WTC11 (cell line): Measurements from ENCODE around the gene HLA-DPB1.

Experiments
- TF ChIP-seq, protein P1 (sequence below): sonication (generic); formaldehyde crosslinking; IDR thresholded peaks from 2 replicates; pipeline ENCODE4 v1.8.1; 2022; ENCODE audit warnings: mild to moderate bottlenecking, moderate library complexity, missing genetic modification reagents
- TF ChIP-seq, protein P2 (sequence below): sonication (generic); formaldehyde crosslinking; IDR thresholded peaks from 2 replicates; pipeline ENCODE4 v1.8.1; 2022; ENCODE audit warnings: low read depth, missing genetic modification reagents, borderline replicate concordance

DNA sequence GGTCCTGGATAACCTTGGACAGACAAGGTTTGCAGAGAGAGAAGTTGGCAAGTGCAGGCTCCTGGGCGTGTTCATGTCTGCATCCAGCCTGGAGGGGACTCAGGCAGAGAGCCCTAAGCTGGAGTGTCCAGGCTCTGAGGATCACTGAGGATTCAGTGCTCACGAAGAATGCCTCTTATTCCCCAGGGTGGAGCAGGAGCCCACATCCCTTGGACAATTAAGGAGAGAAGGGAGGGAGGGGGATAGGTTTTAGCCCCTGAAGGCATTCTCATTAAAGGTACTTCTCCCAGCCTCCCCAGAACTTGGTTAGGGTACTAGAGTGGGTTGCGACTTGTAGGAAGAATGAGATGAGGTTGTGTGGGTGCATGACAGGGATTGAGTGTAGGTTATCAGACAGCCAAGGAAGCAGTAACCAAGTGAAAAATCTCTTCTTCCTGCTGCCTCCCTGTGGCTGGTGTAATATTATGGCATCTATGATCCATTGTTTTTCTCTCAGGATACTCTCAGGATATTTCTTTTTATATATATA is 680 bp downstream of the HLA-DPB1 start:
- TF ChIP-seq, protein P1, sequence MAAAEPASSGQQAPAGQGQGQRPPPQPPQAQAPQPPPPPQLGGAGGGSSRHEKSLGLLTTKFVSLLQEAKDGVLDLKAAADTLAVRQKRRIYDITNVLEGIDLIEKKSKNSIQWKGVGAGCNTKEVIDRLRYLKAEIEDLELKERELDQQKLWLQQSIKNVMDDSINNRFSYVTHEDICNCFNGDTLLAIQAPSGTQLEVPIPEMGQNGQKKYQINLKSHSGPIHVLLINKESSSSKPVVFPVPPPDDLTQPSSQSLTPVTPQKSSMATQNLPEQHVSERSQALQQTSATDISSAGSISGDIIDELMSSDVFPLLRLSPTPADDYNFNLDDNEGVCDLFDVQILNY (CRISPR knock-in tag): no peak
- TF ChIP-seq, protein P2, sequence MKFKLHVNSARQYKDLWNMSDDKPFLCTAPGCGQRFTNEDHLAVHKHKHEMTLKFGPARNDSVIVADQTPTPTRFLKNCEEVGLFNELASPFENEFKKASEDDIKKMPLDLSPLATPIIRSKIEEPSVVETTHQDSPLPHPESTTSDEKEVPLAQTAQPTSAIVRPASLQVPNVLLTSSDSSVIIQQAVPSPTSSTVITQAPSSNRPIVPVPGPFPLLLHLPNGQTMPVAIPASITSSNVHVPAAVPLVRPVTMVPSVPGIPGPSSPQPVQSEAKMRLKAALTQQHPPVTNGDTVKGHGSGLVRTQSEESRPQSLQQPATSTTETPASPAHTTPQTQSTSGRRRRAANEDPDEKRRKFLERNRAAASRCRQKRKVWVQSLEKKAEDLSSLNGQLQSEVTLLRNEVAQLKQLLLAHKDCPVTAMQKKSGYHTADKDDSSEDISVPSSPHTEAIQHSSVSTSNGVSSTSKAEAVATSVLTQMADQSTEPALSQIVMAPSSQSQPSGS (CRISPR knock-in tag): no peak
